Measurements from ENCODE around the gene TPK1.

TPK1 gene

DNA sequence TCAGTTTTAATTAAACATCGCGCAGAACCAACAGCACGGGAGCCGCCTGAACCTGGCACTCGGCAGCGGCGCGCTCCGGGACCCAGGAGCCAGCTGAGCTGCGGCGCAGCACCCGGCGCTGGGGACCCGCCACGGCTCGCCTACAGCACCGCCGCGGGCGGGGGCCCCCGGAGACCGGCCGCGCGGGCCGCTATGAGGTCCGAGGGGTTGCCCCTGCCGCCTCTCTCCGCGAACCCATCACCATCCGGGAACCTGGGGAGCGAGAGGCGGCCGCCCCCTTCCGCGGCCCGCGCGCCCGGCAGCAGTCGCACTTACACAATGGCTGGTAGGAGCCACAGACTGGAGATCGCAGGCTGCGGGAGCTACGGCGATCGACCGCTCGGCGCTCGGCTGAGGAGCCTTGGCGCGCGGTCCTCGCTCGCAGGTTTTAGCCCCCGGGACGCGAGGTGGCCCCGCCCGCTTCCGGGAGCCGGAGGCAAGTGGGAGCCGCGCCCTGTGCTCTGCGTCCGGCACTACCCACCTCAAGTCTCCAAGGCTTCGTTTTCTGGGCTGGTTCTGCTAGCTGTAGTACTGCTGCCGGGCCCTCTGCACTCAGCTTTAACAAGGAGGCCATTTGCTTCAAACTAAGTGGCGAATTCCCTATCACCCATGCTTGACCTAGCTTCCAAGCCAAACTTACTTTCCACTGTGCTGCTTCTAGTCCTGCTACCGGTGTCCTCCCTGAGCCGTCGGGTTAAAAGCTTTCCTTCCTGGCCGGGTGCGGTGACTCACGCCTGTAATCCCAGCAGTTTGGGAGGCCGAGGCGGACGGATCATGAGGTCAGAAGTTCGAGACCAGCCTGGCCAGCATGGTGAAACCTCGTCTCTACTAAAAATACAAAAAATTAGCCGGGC is at the start of gene TPK1:
TSS of gene TPK1 (minus strand) at position 402 of the 893 bp plus-strand sequence. CDS start 451 bp downstream, outside the sequence.
- H3K4me1 ChIP-seq (ENCODE audit: control insufficient read depth, insufficient read depth, low read length) = no peaks in the 10 kb centered on the region
- H3K27me3 ChIP-seq (ENCODE audit: control insufficient read depth, insufficient read depth, low read length) = peaks cover 5% of the 10 kb centered on the region
- H3K9ac ChIP-seq (ENCODE audit: low read depth, low read length) = peak within 1 kb of the TSS; percentile 90
- no peaks in the 10 kb centered on the region for H3K9me3 ChIP-seq (ENCODE audit: control insufficient read depth, insufficient read depth, low read length)
- H3K36me3 ChIP-seq (ENCODE audit: control insufficient read depth, insufficient read depth, low read length) = no peaks in the 10 kb centered on the region
- peak within 1 kb of the TSS; percentile 83 for H3K4me3 ChIP-seq (ENCODE audit: low read depth, low read length)

DNA sequence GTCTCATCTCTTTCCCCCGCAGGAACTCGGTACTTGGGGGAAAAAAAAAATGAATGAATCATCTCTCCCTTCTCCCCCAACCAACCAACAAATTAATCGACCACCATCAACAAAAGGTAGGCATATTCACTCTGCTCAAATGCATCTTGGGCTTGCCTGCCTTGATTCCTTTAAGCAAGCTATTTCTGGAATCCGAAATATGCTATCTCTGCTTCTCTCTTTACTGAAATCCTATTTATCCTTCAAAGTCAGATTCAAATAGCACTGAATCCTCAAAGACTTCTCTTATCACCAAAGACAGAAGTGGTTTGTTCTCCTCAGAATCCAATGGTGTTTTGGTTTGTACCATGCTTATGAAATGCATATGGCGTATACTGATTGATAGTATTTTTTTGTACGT is 49.6 kb upstream of the TPK1 start:
- H3K27me3 ChIP-seq (ENCODE audit: control insufficient read depth, insufficient read depth, low read length) = no peaks in the 10 kb centered on the region
- no peak overlapping the region for H3K9ac ChIP-seq (ENCODE audit: low read depth, low read length)
- H3K9me3 ChIP-seq (ENCODE audit: control insufficient read depth, insufficient read depth, low read length) = no peaks in the 10 kb centered on the region
- H3K4me3 ChIP-seq (ENCODE audit: low read depth, low read length) = no peak overlapping the region
- no peaks in the 10 kb centered on the region for H3K36me3 ChIP-seq (ENCODE audit: control insufficient read depth, insufficient read depth, low read length)
- peaks cover 3% of the 10 kb centered on the region for H3K4me1 ChIP-seq (ENCODE audit: control insufficient read depth, insufficient read depth, low read length)

DNA sequence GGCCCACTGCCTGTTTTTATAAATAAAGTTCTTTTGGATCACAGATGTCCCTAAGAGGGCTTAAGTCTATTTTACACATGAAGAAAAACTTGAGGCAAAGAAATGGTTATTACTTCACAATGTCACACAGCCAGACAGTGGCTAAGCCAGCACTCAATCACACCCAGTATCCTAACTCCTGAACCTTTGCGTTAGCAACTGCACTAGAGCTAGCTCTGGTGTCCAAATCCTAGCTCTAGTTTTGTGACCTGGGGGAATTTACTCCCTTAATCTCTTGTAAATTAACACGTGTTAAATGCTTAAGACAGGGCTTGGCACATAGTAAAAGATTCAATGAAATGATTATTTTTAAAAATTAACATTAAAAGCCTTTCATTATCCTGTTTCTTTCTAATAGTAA is 49.0 kb upstream of the TPK1 start:
- no peaks in the 10 kb centered on the region for H3K27me3 ChIP-seq (ENCODE audit: control insufficient read depth, insufficient read depth, low read length)
- H3K36me3 ChIP-seq (ENCODE audit: control insufficient read depth, insufficient read depth, low read length) = no peaks in the 10 kb centered on the region

DNA sequence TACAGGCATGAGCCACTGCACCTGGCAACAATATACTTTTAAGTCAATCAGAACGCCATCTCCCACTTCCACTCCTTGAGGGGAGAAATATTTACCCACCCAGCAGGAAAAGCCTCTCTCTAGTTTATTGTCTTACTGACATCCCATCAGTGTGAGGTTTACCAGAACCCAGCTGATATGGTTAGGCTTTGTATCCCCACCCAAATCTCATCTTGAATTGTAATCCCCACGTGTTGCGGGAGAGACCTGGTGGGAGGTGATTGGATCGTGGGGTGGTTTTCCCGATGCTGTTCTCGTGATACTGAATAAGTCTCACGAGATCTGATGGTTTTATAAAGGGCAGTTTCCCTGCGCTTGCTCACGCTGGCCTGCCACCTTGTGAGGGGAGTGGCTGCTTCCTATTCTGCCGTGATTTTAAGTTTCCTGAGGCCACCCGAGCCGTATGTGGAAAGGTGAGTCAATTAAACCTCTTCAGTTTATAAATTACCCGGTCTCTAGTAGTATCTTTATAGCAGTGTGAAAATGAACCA is 37.5 kb upstream of the TPK1 start:
- H3K9ac ChIP-seq (ENCODE audit: low read depth, low read length) = no peak overlapping the region
- no peaks in the 10 kb centered on the region for H3K27me3 ChIP-seq (ENCODE audit: control insufficient read depth, insufficient read depth, low read length)
- no peaks in the 10 kb centered on the region for H3K36me3 ChIP-seq (ENCODE audit: control insufficient read depth, insufficient read depth, low read length)
- no peaks in the 10 kb centered on the region for H3K4me1 ChIP-seq (ENCODE audit: control insufficient read depth, insufficient read depth, low read length)
- H3K4me3 ChIP-seq (ENCODE audit: low read depth, low read length) = no peak overlapping the region
- H3K9me3 ChIP-seq (ENCODE audit: control insufficient read depth, insufficient read depth, low read length) = no peaks in the 10 kb centered on the region

More for the DNA sequence above, 49.0 kb upstream of the TPK1 start:
- H3K4me1 ChIP-seq (ENCODE audit: control insufficient read depth, insufficient read depth, low read length) = peaks cover 3% of the 10 kb centered on the region
- H3K9me3 ChIP-seq (ENCODE audit: control insufficient read depth, insufficient read depth, low read length) = no peaks in the 10 kb centered on the region
- no peak overlapping the region for H3K9ac ChIP-seq (ENCODE audit: low read depth, low read length)
- no peak overlapping the region for H3K4me3 ChIP-seq (ENCODE audit: low read depth, low read length)

DNA sequence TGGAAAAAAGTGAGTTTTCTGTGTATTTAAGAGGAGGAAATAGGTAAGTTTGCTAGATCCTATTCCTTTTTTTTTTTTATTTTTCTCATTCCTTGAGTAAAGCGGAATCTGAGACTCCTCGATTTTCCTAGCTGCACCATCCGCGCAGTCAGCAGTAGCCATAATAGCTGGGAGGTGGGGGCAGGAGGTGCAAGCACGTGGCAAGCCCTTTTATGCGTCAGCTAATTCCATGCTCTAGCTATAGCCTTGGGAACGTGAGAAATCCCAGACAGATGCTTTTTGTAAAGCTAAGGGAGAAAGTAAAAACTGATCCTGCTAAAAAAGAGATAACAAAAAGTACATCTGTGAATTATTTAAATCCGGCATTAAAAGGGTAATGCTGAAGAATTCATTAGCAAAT is 33.2 kb upstream of the TPK1 start:
- Histone ChIP-seq H3K27me3 (ENCODE audit: control insufficient read depth, insufficient read depth, low read length) (no peaks in the 10 kb centered on the region), H3K9ac (ENCODE audit: low read depth, low read length) (no peak overlapping the region), H3K36me3 (ENCODE audit: control insufficient read depth, insufficient read depth, low read length) (no peaks in the 10 kb centered on the region), H3K9me3 (ENCODE audit: control insufficient read depth, insufficient read depth, low read length) (no peaks in the 10 kb centered on the region), H3K4me3 (ENCODE audit: low read depth, low read length) (no peak overlapping the region), H3K4me1 (ENCODE audit: control insufficient read depth, insufficient read depth, low read length) (no peaks in the 10 kb centered on the region)

DNA sequence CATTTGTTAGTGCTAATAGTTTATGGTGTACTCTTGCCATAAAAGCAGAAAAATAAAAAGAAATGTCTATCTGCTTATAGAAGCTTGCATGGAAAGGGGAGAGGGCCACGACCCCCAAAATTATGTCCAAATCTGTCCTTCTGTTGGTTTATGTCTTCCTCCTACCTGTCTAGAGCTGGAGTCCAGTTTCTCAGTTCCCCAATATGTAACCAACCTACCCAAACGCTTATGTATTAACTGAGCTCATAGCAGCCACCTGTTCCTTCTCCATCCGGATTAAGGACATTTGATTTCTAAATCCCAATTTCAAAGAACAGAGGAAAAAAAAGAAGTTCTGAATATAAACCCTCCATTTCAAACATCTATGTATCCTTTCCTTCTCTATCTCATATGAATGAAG is 30.3 kb upstream of the TPK1 start:
- Histone ChIP-seq H3K36me3 (ENCODE audit: control insufficient read depth, insufficient read depth, low read length) (no peaks in the 10 kb centered on the region), H3K4me3 (ENCODE audit: low read depth, low read length) (no peak overlapping the region), H3K9ac (ENCODE audit: low read depth, low read length) (no peak overlapping the region), H3K9me3 (ENCODE audit: control insufficient read depth, insufficient read depth, low read length) (no peaks in the 10 kb centered on the region), H3K27me3 (ENCODE audit: control insufficient read depth, insufficient read depth, low read length) (no peaks in the 10 kb centered on the region), H3K4me1 (ENCODE audit: control insufficient read depth, insufficient read depth, low read length) (no peaks in the 10 kb centered on the region)

DNA sequence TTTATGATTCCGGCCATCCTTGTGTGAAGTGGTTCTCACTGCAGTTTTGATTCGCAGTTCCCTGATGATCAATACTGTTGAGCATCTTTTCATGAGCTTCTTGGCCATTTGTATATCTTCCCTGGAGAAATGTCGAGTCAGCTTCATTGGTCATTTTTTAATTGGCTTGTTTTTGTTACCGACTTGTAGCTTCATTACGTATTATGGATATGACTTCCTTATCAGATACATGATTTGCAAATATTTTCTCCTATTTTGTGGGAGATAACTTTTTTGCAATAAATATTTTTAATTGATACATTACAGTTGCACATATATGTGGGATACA is 27.4 kb upstream of the TPK1 start:
- Histone ChIP-seq H3K4me1 (ENCODE audit: control insufficient read depth, insufficient read depth, low read length) (peaks cover under 1% of the 10 kb centered on the region), H3K4me3 (ENCODE audit: low read depth, low read length) (no peak overlapping the region), H3K27me3 (ENCODE audit: control insufficient read depth, insufficient read depth, low read length) (no peaks in the 10 kb centered on the region), H3K9ac (ENCODE audit: low read depth, low read length) (no peak overlapping the region), H3K36me3 (ENCODE audit: control insufficient read depth, insufficient read depth, low read length) (no peaks in the 10 kb centered on the region), H3K9me3 (ENCODE audit: control insufficient read depth, insufficient read depth, low read length) (no peaks in the 10 kb centered on the region)

DNA sequence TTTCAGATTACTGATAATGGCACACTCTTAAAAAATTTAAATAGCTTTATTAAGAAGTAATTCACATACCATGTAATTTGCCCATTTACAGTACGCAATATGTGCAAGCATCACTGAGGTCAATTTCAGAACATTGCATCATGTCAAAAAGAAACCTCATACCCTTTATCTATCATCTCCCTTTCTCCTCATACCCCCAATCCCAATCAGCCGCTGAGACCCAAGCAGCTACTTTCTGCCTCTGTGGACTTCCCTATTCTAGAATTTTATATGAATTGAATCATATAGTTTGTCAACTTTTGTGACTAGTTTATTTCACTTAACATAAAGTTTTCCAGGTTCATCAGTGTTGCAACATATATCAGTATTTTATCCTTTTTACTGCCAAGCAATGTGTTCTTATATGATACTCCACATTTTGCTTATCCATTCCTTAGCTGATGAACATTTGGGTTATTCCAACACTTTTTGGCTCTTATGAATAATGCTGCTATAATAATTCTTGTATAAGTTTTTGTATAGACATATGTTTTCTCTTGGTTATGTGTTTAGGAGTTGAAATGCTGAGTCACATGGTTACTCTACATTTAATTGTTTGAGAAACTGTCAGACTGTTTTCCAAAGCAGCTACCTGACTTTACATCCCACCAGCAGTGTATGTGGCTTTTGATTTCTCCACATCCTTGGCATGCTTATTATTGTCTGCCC is 26.9 kb upstream of the TPK1 start:
- Histone ChIP-seq H3K9ac (ENCODE audit: low read depth, low read length) (no peak overlapping the region), H3K9me3 (ENCODE audit: control insufficient read depth, insufficient read depth, low read length) (no peaks in the 10 kb centered on the region), H3K4me3 (ENCODE audit: low read depth, low read length) (no peak overlapping the region), H3K36me3 (ENCODE audit: control insufficient read depth, insufficient read depth, low read length) (no peaks in the 10 kb centered on the region), H3K4me1 (ENCODE audit: control insufficient read depth, insufficient read depth, low read length) (peaks cover 6% of the 10 kb centered on the region), H3K27me3 (ENCODE audit: control insufficient read depth, insufficient read depth, low read length) (no peaks in the 10 kb centered on the region)

DNA sequence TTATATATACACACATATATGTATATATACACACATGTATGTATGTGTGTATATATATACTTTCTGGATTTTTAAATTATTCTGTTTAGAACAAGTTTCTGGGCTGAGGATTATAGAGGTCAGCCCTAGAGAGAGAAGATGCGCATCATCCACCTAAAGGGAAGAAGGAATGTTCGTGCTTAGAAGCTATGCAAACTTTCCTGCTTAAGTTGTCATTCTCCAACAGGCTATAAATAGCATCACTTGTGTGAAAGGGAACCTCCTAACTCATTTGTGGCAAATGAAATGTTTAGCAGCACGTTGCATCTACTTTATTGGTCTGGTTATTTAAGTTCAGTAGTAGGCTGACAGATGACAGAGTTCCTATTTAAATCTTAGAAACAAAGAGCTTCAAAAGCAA is 23.9 kb upstream of the TPK1 start:
- no peaks in the 10 kb centered on the region for H3K9me3 ChIP-seq (ENCODE audit: control insufficient read depth, insufficient read depth, low read length)
- H3K4me1 ChIP-seq (ENCODE audit: control insufficient read depth, insufficient read depth, low read length) = peaks cover 6% of the 10 kb centered on the region
- H3K9ac ChIP-seq (ENCODE audit: low read depth, low read length) = no peak overlapping the region
- H3K4me3 ChIP-seq (ENCODE audit: low read depth, low read length) = no peak overlapping the region
- H3K27me3 ChIP-seq (ENCODE audit: control insufficient read depth, insufficient read depth, low read length) = no peaks in the 10 kb centered on the region
- no peaks in the 10 kb centered on the region for H3K36me3 ChIP-seq (ENCODE audit: control insufficient read depth, insufficient read depth, low read length)

DNA sequence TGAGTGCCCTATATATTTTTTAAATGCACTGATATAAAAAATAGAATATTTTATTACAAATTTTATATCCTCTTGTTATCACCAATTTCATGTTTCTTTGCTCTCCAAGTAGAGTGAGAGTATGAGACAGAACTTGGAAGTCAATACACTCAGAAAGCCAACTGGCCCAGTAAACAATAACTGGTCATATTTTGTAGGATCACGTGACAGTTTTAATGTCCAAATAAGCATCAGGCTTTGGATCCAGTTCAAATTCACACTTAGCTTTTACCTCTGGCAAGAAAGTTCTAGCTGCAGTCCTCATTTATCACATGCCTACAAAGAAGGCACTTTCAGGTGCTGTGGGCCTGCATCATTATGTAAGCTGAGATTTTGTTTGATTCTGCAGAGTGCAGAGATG is 21.6 kb upstream of the TPK1 start:
- H3K9me3 ChIP-seq (ENCODE audit: control insufficient read depth, insufficient read depth, low read length) = no peaks in the 10 kb centered on the region
- H3K27me3 ChIP-seq (ENCODE audit: control insufficient read depth, insufficient read depth, low read length) = no peaks in the 10 kb centered on the region
- H3K4me1 ChIP-seq (ENCODE audit: control insufficient read depth, insufficient read depth, low read length) = peaks cover 6% of the 10 kb centered on the region
- H3K4me3 ChIP-seq (ENCODE audit: low read depth, low read length) = no peak overlapping the region
- no peaks in the 10 kb centered on the region for H3K36me3 ChIP-seq (ENCODE audit: control insufficient read depth, insufficient read depth, low read length)
- no peak overlapping the region for H3K9ac ChIP-seq (ENCODE audit: low read depth, low read length)

DNA sequence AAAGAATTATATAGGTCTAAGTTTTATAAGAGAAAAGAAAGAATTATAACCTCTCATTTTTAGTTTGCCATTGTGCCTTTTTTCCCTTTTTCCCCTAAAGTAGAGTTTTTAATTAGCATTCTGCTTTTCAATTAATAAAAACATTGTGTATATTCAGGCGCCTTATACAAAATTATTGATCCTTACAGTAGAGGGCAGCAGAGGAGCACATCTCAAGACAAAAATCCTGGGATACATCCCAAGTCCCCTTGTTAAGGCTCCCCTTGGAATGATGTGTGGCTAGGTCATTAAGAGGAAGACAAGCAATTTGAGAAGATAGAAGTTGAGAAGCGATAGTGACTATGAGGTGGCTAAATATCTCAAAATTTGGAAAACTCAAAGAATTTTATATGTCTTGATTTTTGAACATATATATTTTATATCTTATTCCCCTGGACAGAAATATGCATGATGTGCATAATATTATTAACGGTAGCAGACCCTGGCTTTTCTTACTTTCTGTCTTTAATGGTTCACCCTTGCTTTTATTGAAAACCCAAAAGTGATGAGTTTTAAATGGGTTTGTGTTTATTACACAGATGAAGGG is 19.1 kb upstream of the TPK1 start:
- Histone ChIP-seq H3K4me3 (ENCODE audit: low read depth, low read length) (no peak overlapping the region), H3K27me3 (ENCODE audit: control insufficient read depth, insufficient read depth, low read length) (no peaks in the 10 kb centered on the region), H3K36me3 (ENCODE audit: control insufficient read depth, insufficient read depth, low read length) (no peaks in the 10 kb centered on the region), H3K4me1 (ENCODE audit: control insufficient read depth, insufficient read depth, low read length) (peaks cover 6% of the 10 kb centered on the region), H3K9ac (ENCODE audit: low read depth, low read length) (no peak overlapping the region), H3K9me3 (ENCODE audit: control insufficient read depth, insufficient read depth, low read length) (no peaks in the 10 kb centered on the region)

Measured in iPS-15b (cell line).